Astrocyte (in vitro differentiated cells and primary cell): ENCODE results near the gene INHBC. TPM values are rescaled to one million over a fixed set of nuclear protein-coding genes. Genes with fewer than 3 reads are reported as not detected.

Source experiments
- DNase-seq: peaks from one replicate; pipeline ENCODE4 v3.0.0-alpha.2; 2010; ENCODE audit warnings: low read depth
- FAIRE-seq: peaks from 2 replicates; lab custom pipeline; 2011; peaks lifted over from hg19 to GRCh38; lab: Jason Lieb, UNC
- H2AFZ ChIP-seq: 2 replicates; pipeline ENCODE4 v1.6.0; 2012; ENCODE audit warnings: low read depth, low read length, inconsistent platforms
- H3K27ac ChIP-seq: 2 replicates; pipeline ENCODE4 v1.5.1; 2011; ENCODE audit warnings: low read depth, low read length, inconsistent platforms
- H3K27me3 ChIP-seq: 2 replicates; pipeline ENCODE4 v1.6.0; 2011; ENCODE audit warnings: low read length, inconsistent platforms; ENCODE audit not compliant: insufficient read depth
- H3K36me3 ChIP-seq: 2 replicates; pipeline ENCODE4 v1.5.1; 2011; ENCODE audit warnings: low read length, inconsistent platforms; ENCODE audit not compliant: insufficient read depth
- H3K4me1 ChIP-seq: 2 replicates; pipeline ENCODE4 v1.5.1; 2011; ENCODE audit warnings: low read length, inconsistent platforms; ENCODE audit not compliant: insufficient read depth
- H3K4me2 ChIP-seq: 2 replicates; pipeline ENCODE4 v1.6.0; 2012; ENCODE audit warnings: low read length, inconsistent platforms
- H3K4me3 ChIP-seq: 2 replicates; pipeline ENCODE4 v1.5.1; 2011; ENCODE audit warnings: low read depth, mild to moderate bottlenecking, low read length, inconsistent platforms; ENCODE audit not compliant: insufficient read depth
- H3K79me2 ChIP-seq: 2 replicates; pipeline ENCODE4 v1.6.0; 2012; ENCODE audit warnings: mild to moderate bottlenecking, low read length, inconsistent platforms; ENCODE audit not compliant: insufficient read depth
- H3K9ac ChIP-seq: 2 replicates; pipeline ENCODE4 v1.6.0; 2012; ENCODE audit warnings: mild to moderate bottlenecking, low read length, inconsistent platforms
- H3K9me3 ChIP-seq: 2 replicates; pipeline ENCODE4 v1.5.1; 2012; ENCODE audit warnings: low read depth, mild to moderate bottlenecking, low read length, inconsistent platforms; ENCODE audit not compliant: insufficient read depth
- H4K20me1 ChIP-seq: 2 replicates; pipeline ENCODE4 v1.6.0; 2012; ENCODE audit warnings: low read length, inconsistent platforms; ENCODE audit not compliant: insufficient read depth
- H3K27ac Mint-ChIP-seq: one replicate; pipeline ENCODE4 v1.8.0; 2021; ENCODE audit warnings: mild to moderate bottlenecking, mixed read lengths; ENCODE audit not compliant: unreplicated experiment
- H3K27me3 Mint-ChIP-seq: one replicate; pipeline ENCODE4 v1.8.0; 2021; ENCODE audit warnings: low read depth, mixed read lengths; ENCODE audit not compliant: unreplicated experiment
- H3K36me3 Mint-ChIP-seq: one replicate; pipeline ENCODE4 v1.8.0; 2021; ENCODE audit warnings: low read depth, mixed read lengths; ENCODE audit not compliant: unreplicated experiment
- H3K4me1 Mint-ChIP-seq: one replicate; pipeline ENCODE4 v1.8.0; 2021; ENCODE audit warnings: low read depth, mixed read lengths; ENCODE audit not compliant: unreplicated experiment
- H3K4me3 Mint-ChIP-seq: one replicate; pipeline ENCODE4 v1.8.0; 2021; ENCODE audit warnings: mild to moderate bottlenecking, moderate library complexity, mixed read lengths; ENCODE audit not compliant: unreplicated experiment
- H3K9me3 Mint-ChIP-seq: one replicate; pipeline ENCODE4 v1.8.0; 2021; ENCODE audit warnings: mild to moderate bottlenecking, mixed read lengths; ENCODE audit not compliant: unreplicated experiment
- CTCF ChIP-seq: IDR thresholded peaks from 2 replicates; pipeline ENCODE4 v1.5.1; 2011; ENCODE audit warnings: low read depth, mild to moderate bottlenecking, inconsistent platforms, low read length, moderate library complexity; ENCODE audit not compliant: insufficient read depth
- EZH2 ChIP-seq: IDR thresholded peaks from 2 replicates; pipeline ENCODE4 v1.6.1; 2012; ENCODE audit warnings: mild to moderate bottlenecking, low read length, inconsistent platforms; ENCODE audit not compliant: insufficient read depth
- total RNA-seq: library from RNA; stranded (reverse); gene quantifications from 2 replicates; pipeline ENCODE4 v1.2.1, GENCODE V29; 2021

The INHBC gene
- total RNA-seq, 1 donor from 2014 or later, result not detected

GRCh38 chr12:57488402-57489156 is 54.0 kb downstream of the INHBC start:
- Histone ChIP-seq H3K79me2 (peaks cover 38% of the 10 kb centered on the region), H3K9ac (peak overlapping the region; percentile 97), H3K36me3 (peaks cover 28% of the 10 kb centered on the region), H3K27ac (peak overlapping the region; percentile 76), H4K20me1 (peaks cover 36% of the 10 kb centered on the region), H3K4me2 (peak overlapping the region; percentile 98), H2AFZ (peak overlapping the region; percentile 71), H3K27me3 (no peaks in the 10 kb centered on the region), H3K4me1 (peaks cover 12% of the 10 kb centered on the region), H3K4me3 (peak overlapping the region; percentile 87), H3K9me3 (no peaks in the 10 kb centered on the region)
- FAIRE-seq, result no peak
- H3K36me3 Mint-ChIP-seq, result peaks cover 22% of the 10 kb centered on the region
- no peaks in the 10 kb centered on the region for H3K9me3 Mint-ChIP-seq
- peak overlapping the region; percentile 92 for H3K27ac Mint-ChIP-seq
- H3K4me3 Mint-ChIP-seq, result peak overlapping the region; percentile 93
- no peaks in the 10 kb centered on the region for H3K27me3 Mint-ChIP-seq
- TF ChIP-seq EZH2, result no peak
- TF ChIP-seq CTCF, result no peak
- H3K4me1 Mint-ChIP-seq, result peaks cover 16% of the 10 kb centered on the region
- DNase-seq, result peak; percentile 12

- peak overlapping the region; percentile 87 for H3K4me3 ChIP-seq
- FAIRE-seq (no peak), DNase-seq (peak; percentile 15)
- H3K4me1 ChIP-seq, result peaks cover 12% of the 10 kb centered on the region
- Mint-ChIP-seq H3K27ac (peak overlapping the region; percentile 92), H3K36me3 (peaks cover 22% of the 10 kb centered on the region), H3K4me3 (peak overlapping the region; percentile 93), H3K9me3 (no peaks in the 10 kb centered on the region), H3K27me3 (no peaks in the 10 kb centered on the region), H3K4me1 (peaks cover 14% of the 10 kb centered on the region)
- H3K27me3 ChIP-seq, result no peaks in the 10 kb centered on the region
- H3K9ac ChIP-seq, result peak overlapping the region; percentile 97
- peak overlapping the region; percentile 98 for H3K4me2 ChIP-seq
- H4K20me1 ChIP-seq, result peaks cover 36% of the 10 kb centered on the region
- TF ChIP-seq CTCF (no peak), EZH2 (no peak)
- no peaks in the 10 kb centered on the region for H3K9me3 ChIP-seq
- H2AFZ ChIP-seq, result no peak overlapping the region
- H3K36me3 ChIP-seq, result peaks cover 28% of the 10 kb centered on the region
- H3K79me2 ChIP-seq, result peaks cover 38% of the 10 kb centered on the region
- no peak overlapping the region for H3K27ac ChIP-seq
Observed at GRCh38 chr12:57489157-57489641, 54.6 kb downstream of the INHBC start.

- Mint-ChIP-seq H3K9me3 (no peaks in the 10 kb centered on the region), H3K4me1 (peaks cover 14% of the 10 kb centered on the region), H3K27me3 (no peaks in the 10 kb centered on the region), H3K4me3 (peak overlapping the region; percentile 93), H3K27ac (no peak overlapping the region), H3K36me3 (peaks cover 22% of the 10 kb centered on the region)
- Histone ChIP-seq H3K36me3 (peaks cover 28% of the 10 kb centered on the region), H2AFZ (no peak overlapping the region), H3K4me1 (peaks cover 12% of the 10 kb centered on the region), H3K79me2 (peaks cover 38% of the 10 kb centered on the region), H3K9ac (no peak overlapping the region), H3K27me3 (no peaks in the 10 kb centered on the region), H3K4me2 (no peak overlapping the region), H3K27ac (no peak overlapping the region), H3K9me3 (no peaks in the 10 kb centered on the region), H3K4me3 (no peak overlapping the region), H4K20me1 (peaks cover 36% of the 10 kb centered on the region)
- DNase-seq, result no peak
- FAIRE-seq, result no peak
- TF ChIP-seq CTCF, result no peak
Observed at GRCh38 chr12:57490126-57490525, 55.5 kb downstream of the INHBC start.
